GM21447 (cell line): ENCODE measurements around the gene NDUFV3.
"Not testable (repeated sequence)": the region's sequence is repeated elsewhere in the genome, so short reads cannot be mapped to it uniquely, and the experiment has no call there.

Source experiments
- ATAC-seq: cut with Tn5 transposase; IDR thresholded peaks from one replicate; pipeline ENCODE4 v1.9.1; 2021; ENCODE audit not compliant: unreplicated experiment

The NDUFV3 gene

DNA sequence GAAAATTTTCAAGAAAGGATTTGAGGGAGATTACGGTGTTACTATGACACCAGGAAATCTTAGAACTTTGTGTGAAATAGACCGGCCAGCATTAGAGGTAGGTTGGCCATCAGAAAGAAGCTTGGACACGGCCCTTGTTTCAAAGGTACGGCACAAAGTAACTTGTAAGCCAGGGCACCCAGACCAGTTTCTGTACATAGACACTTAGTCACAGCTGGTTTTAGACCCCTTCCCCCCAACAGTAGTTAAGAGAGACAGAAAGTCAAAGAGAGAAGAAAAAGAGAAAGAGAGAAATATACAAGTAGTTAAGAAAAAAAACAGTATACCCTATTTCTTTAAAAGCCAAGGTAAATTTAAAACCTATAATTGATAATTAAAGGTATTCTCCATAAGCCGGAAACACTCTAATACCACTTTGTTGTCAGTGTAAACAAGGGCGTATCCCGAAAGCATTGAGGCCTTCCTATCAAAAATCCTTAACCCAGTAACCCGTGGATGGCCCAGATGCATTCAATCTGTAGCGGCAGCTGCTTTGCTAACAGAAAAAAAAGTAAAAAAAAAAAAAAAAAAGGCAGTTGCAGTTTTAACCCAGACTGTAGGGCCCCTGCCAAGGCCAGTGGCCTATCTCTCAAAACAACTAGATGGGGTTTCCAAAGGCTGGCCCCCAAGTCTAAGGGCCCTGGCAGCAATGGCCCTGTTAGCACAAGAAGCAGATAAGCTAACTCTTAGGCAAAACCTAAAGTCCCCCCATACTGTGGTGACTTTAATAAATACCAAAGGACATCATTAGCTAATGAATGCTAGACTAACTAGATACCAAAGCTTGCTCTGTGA is 40.2 kb downstream of the NDUFV3 start:
- ATAC-seq, result not testable (repeated sequence)

DNA sequence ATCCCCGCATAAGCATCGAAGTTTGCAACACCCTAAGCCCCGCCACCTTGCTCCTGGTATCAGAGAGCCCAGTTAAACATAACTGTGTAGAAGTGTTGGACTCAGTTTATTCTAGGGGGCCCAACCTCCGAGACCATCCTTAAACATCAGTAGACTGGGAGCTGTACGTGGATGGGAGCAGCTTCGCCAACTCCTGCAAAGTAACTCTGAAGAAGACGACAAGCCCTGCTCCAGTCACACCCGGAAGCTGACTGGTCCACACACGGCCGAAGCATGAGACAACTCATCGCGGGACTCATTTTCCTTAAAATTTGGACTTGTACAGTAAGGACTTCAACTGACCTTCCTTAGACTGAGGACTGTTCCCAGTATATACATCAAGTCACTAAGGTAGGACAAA is 40.9 kb downstream of the NDUFV3 start:
- ATAC-seq, result not testable (repeated sequence)

DNA sequence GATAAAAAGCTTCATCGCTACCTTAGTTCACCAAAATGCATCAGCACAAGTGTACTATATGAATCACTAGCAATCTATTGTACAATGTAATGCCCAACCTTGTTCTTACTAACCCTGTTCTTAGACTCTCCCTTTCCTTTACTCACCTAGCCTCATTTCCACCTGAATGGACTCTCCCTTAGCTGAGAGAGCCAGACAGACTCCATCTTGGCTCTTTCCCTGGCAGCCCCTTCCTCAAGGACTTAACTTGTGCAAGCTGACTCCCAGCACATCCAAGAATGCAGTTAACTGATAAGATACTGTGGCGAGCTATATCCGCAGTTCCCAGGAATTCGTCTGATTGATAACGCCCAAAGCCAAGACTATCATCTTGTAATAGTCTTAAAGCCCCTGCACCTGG is 43.3 kb downstream of the NDUFV3 start:
- not testable (repeated sequence) for ATAC-seq

DNA sequence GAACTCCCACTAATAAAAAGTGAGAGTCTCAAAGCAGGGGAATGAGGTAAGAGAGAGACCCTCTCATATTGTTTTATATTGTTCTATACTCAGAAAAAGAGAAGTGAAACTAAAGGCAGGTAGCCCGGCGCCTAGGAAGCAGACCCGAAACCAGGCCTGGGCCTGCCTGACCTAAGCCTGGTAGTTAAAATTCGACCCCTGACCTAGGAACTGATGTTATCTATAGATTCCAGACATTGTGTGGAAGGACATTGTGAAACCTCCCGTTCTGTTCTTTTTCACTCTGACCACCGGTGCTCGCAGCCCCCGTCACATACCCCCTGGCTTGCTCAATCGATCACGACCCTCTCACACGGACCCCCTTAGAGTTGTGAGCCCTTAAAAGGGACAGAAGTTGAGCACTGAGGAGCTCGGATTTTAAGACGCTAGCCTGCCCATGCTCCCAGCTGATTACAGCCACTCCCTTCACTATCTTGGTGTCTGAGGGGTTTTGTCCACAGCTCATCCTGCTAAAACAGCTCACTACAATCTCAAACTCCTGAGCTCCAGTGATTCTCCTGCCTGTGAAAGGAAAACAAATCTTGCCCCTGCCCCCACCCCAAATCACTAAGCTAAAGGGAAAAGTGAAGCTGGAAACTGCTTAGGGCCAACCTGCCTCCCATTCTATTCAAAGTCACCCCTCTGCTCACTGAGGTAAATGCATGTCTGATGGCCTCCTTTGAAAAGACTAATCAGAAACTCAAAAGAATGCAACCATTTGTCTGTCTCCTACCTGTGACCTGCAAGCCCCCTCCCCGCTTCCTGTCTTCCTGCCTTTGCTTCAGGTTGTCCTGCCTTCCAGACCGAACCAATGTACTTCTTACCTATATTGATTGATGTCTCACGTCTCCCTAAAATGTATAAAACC is 44.2 kb downstream of the NDUFV3 start:
- ATAC-seq, result not testable (repeated sequence)

DNA sequence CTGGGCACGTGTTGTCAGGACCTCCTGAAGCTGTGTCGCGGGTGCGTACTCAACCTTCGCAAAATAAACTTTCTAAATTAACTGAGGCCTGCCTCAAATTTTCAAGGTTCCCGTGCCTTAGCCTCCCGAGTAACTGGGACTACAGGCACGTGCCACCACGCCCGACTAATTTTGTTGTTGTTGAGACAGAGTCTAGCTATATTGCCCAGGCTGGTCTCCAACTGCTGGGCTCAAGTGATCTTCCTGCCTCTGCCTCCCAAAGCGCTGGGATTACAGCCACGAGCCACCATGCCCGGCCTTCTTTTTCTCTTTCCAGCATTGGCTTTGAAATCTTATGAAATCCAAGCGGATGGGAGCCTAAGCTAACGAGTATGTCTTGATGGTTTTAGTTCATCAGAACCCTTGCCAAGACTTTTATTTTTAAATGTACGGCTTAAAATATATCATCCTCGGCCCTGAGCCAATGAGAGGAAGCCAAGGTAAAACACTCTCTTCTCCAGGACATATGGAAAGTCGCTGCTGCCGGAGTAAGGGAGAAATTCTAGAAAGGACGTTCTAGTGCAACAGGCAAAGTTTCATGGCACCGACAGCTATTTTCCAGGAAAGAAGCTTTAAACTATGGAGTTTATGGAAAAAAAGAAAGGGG is 45.0 kb downstream of the NDUFV3 start:
- no peak for ATAC-seq

- not testable (repeated sequence) for ATAC-seq
These were observed 45.5 kb downstream of the NDUFV3 start for GRCh38 chr21:42938606-42938995.

DNA sequence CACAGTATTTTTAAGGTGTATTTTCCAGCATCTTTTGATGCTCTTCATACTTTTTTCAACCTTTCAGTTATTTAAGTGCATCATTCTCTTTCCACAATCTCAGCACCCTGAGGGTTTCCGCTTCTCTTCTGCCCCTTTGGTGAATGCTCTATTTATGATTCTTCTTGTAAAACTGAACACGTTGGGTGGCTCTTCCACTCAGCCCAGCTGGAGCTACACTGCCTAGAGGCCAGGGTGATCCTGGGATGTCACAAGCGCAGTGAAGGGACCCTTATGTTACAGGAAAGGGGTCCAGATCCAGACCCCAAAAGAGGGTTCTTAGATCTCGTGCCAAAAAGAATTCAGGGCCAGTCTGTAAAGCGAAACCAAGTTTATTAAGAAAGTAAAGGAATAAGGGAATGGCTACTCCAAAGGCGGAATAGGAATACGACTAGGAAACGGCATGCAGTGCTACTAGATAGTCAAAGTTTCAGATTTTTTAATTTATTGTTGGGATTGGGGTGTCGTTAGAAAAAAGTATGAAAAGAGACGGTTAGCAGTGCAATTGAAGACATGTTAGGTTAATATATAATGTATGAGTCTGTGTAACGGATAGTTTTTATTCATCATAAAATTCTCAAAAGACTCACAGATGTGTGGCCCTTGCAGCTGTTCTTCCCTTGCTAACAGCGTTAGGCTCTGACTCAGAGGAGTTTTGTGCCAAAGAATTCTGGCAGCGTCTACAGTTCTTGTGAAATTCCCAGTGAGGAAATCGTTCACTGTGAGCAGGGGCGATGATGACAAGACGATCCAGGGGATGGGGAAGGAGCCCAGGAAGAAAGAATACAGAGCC is 46.7 kb downstream of the NDUFV3 start:
- ATAC-seq, result no peak

DNA sequence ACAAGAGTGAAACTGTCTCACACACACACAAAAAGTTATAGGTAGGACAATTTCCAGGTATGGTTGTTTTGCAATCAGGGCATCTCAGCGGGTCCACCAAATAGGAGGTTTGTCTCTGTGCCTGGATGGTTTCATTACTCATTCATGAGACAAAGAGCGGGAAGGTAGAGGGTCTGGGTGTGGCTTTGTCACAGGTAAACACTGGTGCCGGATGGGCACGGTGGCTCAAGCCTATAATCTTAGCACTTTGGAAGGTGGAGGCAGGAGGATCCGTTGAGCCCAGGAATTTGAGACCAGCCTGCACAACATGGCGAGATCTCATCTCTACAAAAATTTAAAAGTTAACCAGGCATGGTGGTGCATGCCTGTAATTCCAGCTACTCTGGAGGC is 48.6 kb downstream of the NDUFV3 start:
- no peak for ATAC-seq

GRCh38 chr21:42942244-42942643 is 49.1 kb downstream of the NDUFV3 start:
- ATAC-seq, result no peak

DNA sequence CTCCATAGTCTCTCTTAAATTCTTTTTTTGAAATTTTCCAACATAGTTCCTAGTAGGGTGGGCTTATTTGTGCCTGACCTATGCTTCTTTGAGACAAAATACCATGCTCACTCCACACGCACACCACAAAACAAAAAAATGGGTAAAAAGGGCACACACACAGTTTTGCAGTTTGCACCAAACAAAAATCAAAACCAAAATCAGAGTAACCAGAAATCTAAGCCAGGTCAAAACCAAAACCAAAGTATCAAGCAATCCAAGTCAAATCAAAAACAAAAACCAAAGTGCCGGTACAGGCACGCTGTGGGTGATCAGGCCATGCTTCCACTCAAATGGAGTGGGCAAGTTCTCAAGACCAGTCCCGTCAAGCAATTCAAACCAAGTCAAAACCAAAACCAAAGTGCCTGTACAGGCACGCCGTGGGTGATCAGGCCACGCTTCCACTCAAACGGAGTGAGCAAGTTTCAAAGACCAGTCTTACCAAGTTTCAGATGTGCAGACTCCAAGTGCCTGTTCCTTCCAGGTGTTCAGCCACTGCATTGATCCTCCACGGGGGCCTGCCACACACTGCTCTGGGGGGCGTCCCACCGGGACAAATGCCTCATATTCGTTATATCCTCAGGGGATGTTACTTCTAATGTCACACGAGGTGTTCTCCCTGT is 56.1 kb downstream of the NDUFV3 start:
- not testable (repeated sequence) for ATAC-seq

DNA sequence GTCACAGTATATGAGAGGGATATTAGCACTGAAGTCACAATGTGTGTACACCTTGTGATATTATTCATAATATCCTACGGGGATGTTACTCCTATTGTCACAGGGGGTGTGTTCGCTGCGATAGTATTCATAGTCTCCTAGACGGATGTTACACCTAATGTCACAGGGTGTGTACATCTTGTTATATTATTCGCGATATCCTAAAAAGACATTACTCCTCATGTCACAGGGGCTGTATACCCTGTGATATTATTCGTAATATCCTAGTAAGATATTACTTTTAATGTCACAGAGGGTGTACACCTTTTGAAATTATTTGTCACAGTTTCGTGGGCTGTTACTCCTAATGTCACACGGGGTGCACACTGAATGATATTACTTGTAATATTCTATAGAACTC is 58.1 kb downstream of the NDUFV3 start:
- ATAC-seq, result not testable (repeated sequence)

- ATAC-seq, result peak; percentile 98
These were observed 63.9 kb downstream of the NDUFV3 start for GRCh38 chr21:42956824-42957630.

GRCh38 chr21:42958122-42958521 is 65.0 kb downstream of the NDUFV3 start:
- not testable (repeated sequence) for ATAC-seq

GRCh38 chr21:42959728-42960127 is 66.6 kb downstream of the NDUFV3 start:
- ATAC-seq, result no peak

GRCh38 chr21:42962380-42963007 is 69.4 kb downstream of the NDUFV3 start:
- ATAC-seq, result no peak
